M059J (cell line): Measurements from ENCODE around the gene MEX3A. TPM values are rescaled to one million over a fixed set of nuclear protein-coding genes. Genes with fewer than 3 reads are reported as not detected.
"Not testable (repeated sequence)": the region's sequence is repeated elsewhere in the genome, so short reads cannot be mapped to it uniquely, and the experiment has no call there.

Experiments
- DNase-seq: peaks from one replicate; pipeline ENCODE4 v3.0.0-alpha.2; 2012; ENCODE audit warnings: low read depth
- total RNA-seq: library from RNA; depleted of rRNA; stranded (reverse); fragments of >200 nt; shearing (Covaris generic); gene quantifications from 2 replicates; pipeline ENCODE4 v1.2.3, GENCODE V29; 2014; rRNA removed

MEX3A gene
- 2.5 and 3.2 TPM in 2 replicates for total RNA-seq

GRCh38 chr1:156082309-156083091 lies at the start of gene MEX3A:
TSS of gene MEX3A (minus strand) at chr1:156082465. CDS start at chr1:156081998, 467 bp downstream.
- peak; percentile 72 for DNase-seq

- no peak for DNase-seq
Observed at GRCh38 chr1:156130578-156130942, 48.3 kb upstream of the MEX3A start.

GRCh38 chr1:156129687-156130577 lies 47.7 kb upstream of the MEX3A start:
- DNase-seq, result peak; percentile 99

GRCh38 chr1:156128654-156129597 lies 46.7 kb upstream of the MEX3A start:
- DNase-seq, result peak; percentile 76

- DNase-seq, result peak; percentile 45
Observed at GRCh38 chr1:156128308-156128653, 46.0 kb upstream of the MEX3A start.

- DNase-seq, result peak; percentile 99
Observed at GRCh38 chr1:156126630-156127534, 44.6 kb upstream of the MEX3A start.

- DNase-seq, result peak; percentile 99
Observed at GRCh38 chr1:156126043-156126629, 43.9 kb upstream of the MEX3A start.

GRCh38 chr1:156125544-156125943 lies 43.3 kb upstream of the MEX3A start:
- not testable (repeated sequence) for DNase-seq

- peak; percentile 75 for DNase-seq
Observed at GRCh38 chr1:156124557-156125483, 42.6 kb upstream of the MEX3A start.

- DNase-seq, result peak; percentile 99
Observed at GRCh38 chr1:156123356-156124196, 41.3 kb upstream of the MEX3A start.

- peak; percentile 97 for DNase-seq
Observed at GRCh38 chr1:156122519-156123355, 40.5 kb upstream of the MEX3A start.

GRCh38 chr1:156122086-156122485 lies 39.8 kb upstream of the MEX3A start:
- DNase-seq, result no peak

- DNase-seq, result peak; percentile 1
Observed at GRCh38 chr1:156121457-156121856, 39.2 kb upstream of the MEX3A start.

- peak; percentile 17 for DNase-seq
Observed at GRCh38 chr1:156121005-156121404, 38.7 kb upstream of the MEX3A start.

GRCh38 chr1:156120318-156120717 lies 38.1 kb upstream of the MEX3A start:
- no peak for DNase-seq

- DNase-seq, result peak; percentile 81
Observed at GRCh38 chr1:156119503-156120209, 37.4 kb upstream of the MEX3A start.
